BLaER1 treated with 17β-estradiol and CSF1 and Interleukin-3, amounts not matched to agents 10 nM and 100 nM (cell line): Measurements from ENCODE around the gene TCAF1.
"Not testable (repeated sequence)": the region's sequence is repeated elsewhere in the genome, so short reads cannot be mapped to it uniquely, and the experiment has no call there.

Experiments
- H3K27ac ChIP-seq, 11 experiments: shearing (Covaris generic); formaldehyde crosslinking; 2 replicates each; pipeline ENCODE4 v1.8.1; 2022
- H3K27me3 ChIP-seq, 11 experiments: shearing (Covaris generic); formaldehyde crosslinking; 2 replicates each; pipeline ENCODE4 v1.8.1; 2022
- H3K36me3 ChIP-seq, 11 experiments: shearing (Covaris generic); formaldehyde crosslinking; 2 replicates each; pipeline ENCODE4 v1.8.1; 2022
- H3K4me1 ChIP-seq, 10 experiments: shearing (Covaris generic); formaldehyde crosslinking; 2 replicates each; pipeline ENCODE4 v1.8.1; 2022
- H3K4me2 ChIP-seq, 11 experiments: shearing (Covaris generic); formaldehyde crosslinking; 2 replicates each; pipeline ENCODE4 v1.8.1; 2022
- H3K4me3 ChIP-seq, 10 experiments: shearing (Covaris generic); formaldehyde crosslinking; 2 replicates each; pipeline ENCODE4 v1.8.1; 2022
- H3K9ac ChIP-seq, 11 experiments: shearing (Covaris generic); formaldehyde crosslinking; 2 replicates each; pipeline ENCODE4 v1.8.1; 2022
- H3K9me3 ChIP-seq, 11 experiments: shearing (Covaris generic); formaldehyde crosslinking; replicated peaks in 1 of 11; 2 replicates each; pipeline ENCODE4 v1.8.1; 2022
- H4K20me1 ChIP-seq, 11 experiments: shearing (Covaris generic); formaldehyde crosslinking; 2 replicates each; pipeline ENCODE4 v1.8.1; 2022
- Cebpa-rat ChIP-seq, 11 experiments: shearing (Covaris generic); IDR thresholded peaks; 2 replicates each; pipeline ENCODE4 v1.8.1; 2022

TCAF1 gene

GRCh38 chr7:143882020-143882603 is 19.9 kb downstream of the TCAF1 start:
- Histone ChIP-seq H3K4me2 (0 out of 22 replicates have a peak overlapping the region, but pooled peaks of 1 of the 11 experiments have one; percentile 15), H3K9me3 (peaks cover 14 to 37% (median 26%) of the 10 kb centered on the region in 11 experiments; a peak in 20 of 22 replicates), H3K4me3 (no peak overlapping the region), H3K4me1 (peaks cover 0 to 15% (median 7%) of the 10 kb centered on the region in 10 experiments; a peak in 11 of 20 replicates), H3K27ac (no peak overlapping the region), H4K20me1 (no peaks in the 10 kb centered on the region), H3K36me3 (peaks cover 0 to 22% (median 14%) of the 10 kb centered on the region in 11 experiments; a peak in 14 of 22 replicates), H3K9ac (no peak overlapping the region), H3K27me3 (no peaks in the 10 kb centered on the region)
- no peak for TF ChIP-seq Cebpa-rat (IDR thresholded peaks at IDR 0.05)

DNA sequence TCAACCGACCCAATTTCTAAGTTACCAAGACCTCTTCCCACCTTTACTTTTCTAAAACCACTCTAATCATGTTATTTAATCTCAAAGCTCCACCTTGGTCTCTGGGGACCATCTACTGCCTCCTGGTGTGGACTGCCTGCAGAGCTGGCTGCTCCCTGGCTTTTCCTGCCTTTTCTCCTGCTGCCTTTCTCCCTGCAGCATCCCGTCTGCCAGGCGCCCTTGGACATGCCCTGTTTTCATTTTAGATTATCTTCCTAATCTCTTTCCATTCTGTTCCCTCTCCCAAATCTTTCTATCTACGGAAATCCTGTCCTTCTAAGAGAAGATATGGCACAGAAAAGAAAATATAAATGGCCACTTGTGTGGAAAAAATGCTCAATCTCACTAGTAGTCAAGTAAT is 23.1 kb downstream of the TCAF1 start:
- H3K9ac ChIP-seq, result no peak overlapping the region
- TF ChIP-seq Cebpa-rat (IDR thresholded peaks at IDR 0.05), result no peak
- peaks cover 12 to 28% (median 19%) of the 10 kb centered on the region in 11 experiments; a peak in 20 of 22 replicates for H3K36me3 ChIP-seq

GRCh38 chr7:143877098-143877497 is 24.9 kb downstream of the TCAF1 start:
- H3K27me3 ChIP-seq, result no peaks in the 10 kb centered on the region
- no peak overlapping the region for H3K4me2 ChIP-seq
- TF ChIP-seq Cebpa-rat (IDR thresholded peaks at IDR 0.05), result no peak
- no peaks in the 10 kb centered on the region for H4K20me1 ChIP-seq
- H3K9me3 ChIP-seq, result no peaks in the 10 kb centered on the region
- no peak overlapping the region for H3K9ac ChIP-seq
- H3K27ac ChIP-seq, result no peak overlapping the region
- H3K4me1 ChIP-seq, result peaks cover 0 to under 1% (median 0%) of the 10 kb centered on the region in 10 experiments; a peak in 1 of 20 replicates
- peaks cover 11 to 24% (median 19%) of the 10 kb centered on the region in 11 experiments; a peak in 20 of 22 replicates for H3K36me3 ChIP-seq
- H3K4me3 ChIP-seq, result no peak overlapping the region

More for the DNA sequence above, 23.1 kb downstream of the TCAF1 start:
- Histone ChIP-seq H3K27ac (no peak overlapping the region), H3K4me1 (peaks cover 0 to 6% (median 0%) of the 10 kb centered on the region in 10 experiments; a peak in 2 of 20 replicates), H3K27me3 (no peaks in the 10 kb centered on the region), H4K20me1 (no peaks in the 10 kb centered on the region), H3K4me2 (no peak overlapping the region), H3K9me3 (peaks cover 0 to 13% (median 6%) of the 10 kb centered on the region in 11 experiments; a peak in 17 of 22 replicates), H3K4me3 (no peak overlapping the region)

DNA sequence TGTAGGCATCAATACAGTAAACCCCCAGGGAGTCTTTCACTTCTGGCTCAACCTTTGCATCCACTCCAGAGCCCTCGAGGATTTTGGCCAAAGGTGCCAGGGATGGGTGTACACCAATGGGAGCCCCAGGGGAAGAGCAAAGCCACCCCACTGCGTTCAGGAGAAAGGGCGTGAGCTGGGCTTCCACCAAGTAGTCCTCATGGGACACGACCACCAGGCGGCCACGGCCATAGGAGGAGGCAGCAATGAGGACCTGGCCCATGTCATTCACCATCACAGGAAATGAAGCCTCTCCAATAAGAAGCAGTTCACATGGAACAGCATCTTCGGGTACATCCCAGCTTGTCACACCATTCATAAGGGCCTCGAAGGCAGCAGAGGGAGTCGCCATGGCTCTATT is 25.8 kb downstream of the TCAF1 start:
- H3K9me3 ChIP-seq, result no peaks in the 10 kb centered on the region
- H3K4me3 ChIP-seq, result no peak overlapping the region
- no peaks in the 10 kb centered on the region for H4K20me1 ChIP-seq
- no peak overlapping the region for H3K4me2 ChIP-seq
- no peak overlapping the region for H3K9ac ChIP-seq
- TF ChIP-seq Cebpa-rat (IDR thresholded peaks at IDR 0.05), result no peak
- no peaks in the 10 kb centered on the region for H3K27me3 ChIP-seq
- no peaks in the 10 kb centered on the region for H3K4me1 ChIP-seq
- H3K36me3 ChIP-seq, result peaks cover 11 to 24% (median 19%) of the 10 kb centered on the region in 11 experiments; a peak in 20 of 22 replicates
- H3K27ac ChIP-seq, result no peak overlapping the region

DNA sequence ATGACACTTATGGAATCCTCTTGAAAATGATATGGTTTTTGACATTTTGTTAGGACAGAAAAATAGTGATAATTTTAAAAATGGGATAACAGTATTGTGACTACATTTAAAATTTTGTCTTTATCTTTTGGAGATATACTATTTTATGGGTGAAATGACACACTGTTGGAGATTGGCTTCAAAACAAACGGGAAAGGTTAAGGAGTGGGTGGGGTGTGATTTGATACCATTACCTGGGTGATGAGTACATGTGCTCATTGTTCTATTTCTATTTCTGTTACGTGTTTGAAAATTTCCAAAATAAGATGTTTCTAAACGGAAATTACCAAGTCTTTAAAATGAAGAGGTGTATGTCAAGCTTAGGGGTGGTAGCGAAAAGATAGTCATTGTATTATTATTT is 28.7 kb downstream of the TCAF1 start:
- H3K27me3 ChIP-seq, H4K20me1 ChIP-seq, H3K9ac ChIP-seq: not testable (repeated sequence)

DNA sequence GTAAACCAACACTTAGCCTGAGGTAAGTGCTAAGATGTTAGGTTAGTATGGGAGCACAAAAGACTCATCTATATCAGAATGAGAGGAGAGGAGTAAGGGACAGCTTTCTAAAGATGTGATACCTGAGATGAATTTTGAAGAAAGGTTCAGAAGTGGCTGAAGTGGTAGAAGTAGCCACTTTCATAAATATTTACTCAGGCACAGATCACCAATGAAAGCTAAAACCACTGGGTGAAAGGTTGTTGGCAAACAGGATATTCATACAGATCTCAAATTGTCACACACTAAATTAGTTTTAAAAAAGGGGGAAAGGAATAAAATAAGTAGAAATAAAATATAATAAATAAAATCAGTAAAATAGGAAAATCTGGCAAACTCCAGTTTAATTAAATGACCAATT is 30.4 kb downstream of the TCAF1 start:
- H3K4me3 ChIP-seq, H3K27ac ChIP-seq, H3K4me2 ChIP-seq, H4K20me1 ChIP-seq, H3K9ac ChIP-seq, H3K4me1 ChIP-seq, H3K27me3 ChIP-seq, H3K9me3 ChIP-seq: not testable (repeated sequence)
- H3K36me3 ChIP-seq, result peaks cover 10 to 20% (median 14%) of the 10 kb centered on the region in 11 experiments; a peak in 20 of 22 replicates

More for the DNA sequence above, 28.7 kb downstream of the TCAF1 start:
- not testable (repeated sequence) for H3K4me1 ChIP-seq, H3K4me3 ChIP-seq, H3K27ac ChIP-seq, H3K9me3 ChIP-seq, H3K4me2 ChIP-seq
- H3K36me3 ChIP-seq, result peaks cover 11 to 24% (median 15%) of the 10 kb centered on the region in 11 experiments; a peak in 20 of 22 replicates

DNA sequence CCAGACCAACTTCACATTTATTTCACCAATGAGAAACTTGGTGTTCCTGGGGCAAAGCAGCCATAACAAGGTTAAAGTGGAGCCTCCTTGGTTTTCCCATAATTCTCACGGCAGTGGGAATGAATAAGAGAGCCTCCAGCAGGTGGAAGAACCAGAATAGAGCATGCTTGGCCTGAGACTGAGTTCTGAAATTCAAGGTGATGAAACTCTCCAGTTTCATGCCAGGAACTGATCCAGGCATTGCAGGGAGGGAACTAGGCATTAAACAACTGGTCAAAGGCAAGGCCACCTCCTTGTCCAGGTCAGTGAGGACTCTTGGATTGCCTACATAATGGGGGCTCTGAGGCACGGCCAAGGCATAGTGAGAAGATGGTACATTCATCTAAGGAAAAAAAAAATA is 44.0 kb downstream of the TCAF1 start:
- not testable (repeated sequence) for H3K4me3 ChIP-seq, H3K36me3 ChIP-seq, H3K9ac ChIP-seq, H3K9me3 ChIP-seq, H3K4me2 ChIP-seq, H3K27ac ChIP-seq, H4K20me1 ChIP-seq, H3K27me3 ChIP-seq, H3K4me1 ChIP-seq

DNA sequence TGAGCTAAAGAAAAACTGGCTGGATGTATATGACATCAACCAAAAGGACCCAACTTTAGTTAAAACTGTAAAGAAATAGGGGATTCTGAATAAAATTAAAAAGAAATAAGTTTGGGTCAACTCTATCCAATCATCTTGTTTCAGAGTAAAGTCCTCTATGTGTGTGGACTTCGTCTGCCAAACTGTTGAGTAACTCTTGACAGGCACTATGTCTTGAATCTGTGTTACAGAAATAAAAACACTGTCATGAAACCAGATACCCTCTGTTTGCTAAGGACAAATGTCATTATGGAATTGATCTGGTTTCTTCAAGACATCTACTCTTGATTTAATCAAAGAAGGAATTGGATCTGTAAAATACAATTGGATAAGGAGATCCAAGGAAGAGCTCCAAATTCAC is 46.5 kb downstream of the TCAF1 start:
- H3K27me3 ChIP-seq, H3K9me3 ChIP-seq, H3K27ac ChIP-seq, H3K36me3 ChIP-seq, H3K9ac ChIP-seq, H3K4me3 ChIP-seq, H3K4me1 ChIP-seq, H4K20me1 ChIP-seq, H3K4me2 ChIP-seq: not testable (repeated sequence)

- Histone ChIP-seq H3K27ac (no peak overlapping the region), H3K4me3 (no peak overlapping the region), H4K20me1 (no peaks in the 10 kb centered on the region), H3K9me3 (peaks cover 0 to 7% (median 0%) of the 10 kb centered on the region in 11 experiments; a peak in 3 of 22 replicates), H3K4me1 (no peaks in the 10 kb centered on the region), H3K27me3 (no peaks in the 10 kb centered on the region), H3K36me3 (no peaks in the 10 kb centered on the region), H3K4me2 (no peak overlapping the region), H3K9ac (no peak overlapping the region)
- no peak for TF ChIP-seq Cebpa-rat (IDR thresholded peaks at IDR 0.05)
These were observed 51.3 kb downstream of the TCAF1 start for GRCh38 chr7:143850682-143851081.

DNA sequence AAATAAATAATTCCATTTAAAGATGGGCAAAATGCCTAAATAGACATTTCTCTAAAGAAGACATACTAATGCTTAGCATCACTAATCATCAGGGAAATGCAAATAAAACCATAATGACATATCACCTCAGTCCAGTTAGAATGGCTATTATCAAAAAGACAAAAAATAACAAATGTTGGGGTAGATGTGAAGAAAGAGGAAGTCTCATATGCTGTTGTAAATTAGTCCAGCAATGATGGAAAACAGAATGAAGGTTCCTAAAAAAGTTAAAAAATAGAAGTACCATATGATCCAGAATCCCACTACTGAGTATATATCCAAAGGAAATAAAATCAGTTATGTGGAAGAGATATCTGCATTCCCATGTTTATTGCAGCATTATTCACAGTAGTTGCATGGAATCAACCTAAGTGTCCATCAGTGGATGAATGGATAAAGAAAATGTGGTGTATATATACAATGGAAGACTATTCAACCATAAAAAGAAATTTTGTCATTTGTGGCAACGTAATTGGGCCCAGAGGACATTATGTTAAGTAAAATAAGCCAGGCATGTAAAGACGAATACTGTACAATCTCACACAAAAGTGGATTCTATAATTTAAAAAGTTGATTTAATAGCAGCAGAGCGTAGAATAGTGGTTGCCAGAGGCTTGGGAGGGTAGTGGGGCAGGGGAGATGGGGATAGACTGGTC is 52.0 kb downstream of the TCAF1 start:
- Histone ChIP-seq H3K9me3 (peaks cover 0 to 10% (median 0%) of the 10 kb centered on the region in 11 experiments; a peak in 3 of 22 replicates), H3K36me3 (no peaks in the 10 kb centered on the region), H3K27ac (no peak overlapping the region), H3K4me2 (no peak overlapping the region), H4K20me1 (no peaks in the 10 kb centered on the region), H3K4me3 (no peak overlapping the region), H3K9ac (no peak overlapping the region), H3K27me3 (no peaks in the 10 kb centered on the region), H3K4me1 (no peaks in the 10 kb centered on the region)
- no peak for TF ChIP-seq Cebpa-rat (IDR thresholded peaks at IDR 0.05)
